Measurements from ENCODE around the gene PLPPR3.

GRCh38 chr19:831407-832369 lies 9.9 kb upstream of the PLPPR3 start:
- TF ChIP-seq CTCF (tag by site-specific recombination; IDR thresholded peaks at IDR 0.05) = no peak
- TF ChIP-seq ZBTB7A (tag by site-specific recombination; IDR thresholded peaks at IDR 0.05; ENCODE audit: low read depth) = no peak
- no peak for TF ChIP-seq ZNF266 (tag by site-specific recombination; IDR thresholded peaks at IDR 0.05; ENCODE audit: low read depth)
- TF ChIP-seq, protein P1, sequence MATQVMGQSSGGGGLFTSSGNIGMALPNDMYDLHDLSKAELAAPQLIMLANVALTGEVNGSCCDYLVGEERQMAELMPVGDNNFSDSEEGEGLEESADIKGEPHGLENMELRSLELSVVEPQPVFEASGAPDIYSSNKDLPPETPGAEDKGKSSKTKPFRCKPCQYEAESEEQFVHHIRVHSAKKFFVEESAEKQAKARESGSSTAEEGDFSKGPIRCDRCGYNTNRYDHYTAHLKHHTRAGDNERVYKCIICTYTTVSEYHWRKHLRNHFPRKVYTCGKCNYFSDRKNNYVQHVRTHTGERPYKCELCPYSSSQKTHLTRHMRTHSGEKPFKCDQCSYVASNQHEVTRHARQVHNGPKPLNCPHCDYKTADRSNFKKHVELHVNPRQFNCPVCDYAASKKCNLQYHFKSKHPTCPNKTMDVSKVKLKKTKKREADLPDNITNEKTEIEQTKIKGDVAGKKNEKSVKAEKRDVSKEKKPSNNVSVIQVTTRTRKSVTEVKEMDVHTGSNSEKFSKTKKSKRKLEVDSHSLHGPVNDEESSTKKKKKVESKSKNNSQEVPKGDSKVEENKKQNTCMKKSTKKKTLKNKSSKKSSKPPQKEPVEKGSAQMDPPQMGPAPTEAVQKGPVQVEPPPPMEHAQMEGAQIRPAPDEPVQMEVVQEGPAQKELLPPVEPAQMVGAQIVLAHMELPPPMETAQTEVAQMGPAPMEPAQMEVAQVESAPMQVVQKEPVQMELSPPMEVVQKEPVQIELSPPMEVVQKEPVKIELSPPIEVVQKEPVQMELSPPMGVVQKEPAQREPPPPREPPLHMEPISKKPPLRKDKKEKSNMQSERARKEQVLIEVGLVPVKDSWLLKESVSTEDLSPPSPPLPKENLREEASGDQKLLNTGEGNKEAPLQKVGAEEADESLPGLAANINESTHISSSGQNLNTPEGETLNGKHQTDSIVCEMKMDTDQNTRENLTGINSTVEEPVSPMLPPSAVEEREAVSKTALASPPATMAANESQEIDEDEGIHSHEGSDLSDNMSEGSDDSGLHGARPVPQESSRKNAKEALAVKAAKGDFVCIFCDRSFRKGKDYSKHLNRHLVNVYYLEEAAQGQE (tag by site-specific recombination; IDR thresholded peaks at IDR 0.05) = no peak
- TF ChIP-seq ZNF18 (tag by site-specific recombination; IDR thresholded peaks at IDR 0.05) = no peak

All from HEK293 (cell line).